NCI-H2196 (cell line): ENCODE measurements around the gene CLMN.
"Not testable (repeated sequence)": the region's sequence is repeated elsewhere in the genome, so short reads cannot be mapped to it uniquely, and the experiment has no call there.

Experiments
- DNase-seq: peaks from one replicate; lab custom pipeline; 2025; ENCODE audit not compliant: unreplicated experiment; lab: John Stamatoyannopoulos, UW

CLMN gene

GRCh38 chr14:95142208-95142607, 177.5 kb downstream of the CLMN start:
- DNase-seq: no peak

GRCh38 chr14:95141684-95142083, 178.0 kb downstream of the CLMN start:
- DNase-seq: no peak

GRCh38 chr14:95140060-95140858, 179.4 kb downstream of the CLMN start:
- no peak for DNase-seq

GRCh38 chr14:95138876-95139275, 180.8 kb downstream of the CLMN start:
- DNase-seq: no peak

- not testable (repeated sequence) for DNase-seq
Observed at GRCh38 chr14:95138455-95138854, 181.3 kb downstream of the CLMN start.

GRCh38 chr14:95137804-95138167, 181.9 kb downstream of the CLMN start:
- DNase-seq: no peak

- DNase-seq: no peak
Observed at GRCh38 chr14:95137164-95137803, 182.4 kb downstream of the CLMN start.

GRCh38 chr14:95136631-95137030, 183.1 kb downstream of the CLMN start:
- DNase-seq: no peak

GRCh38 chr14:95134304-95134933, 185.3 kb downstream of the CLMN start:
- no peak for DNase-seq

- no peak for DNase-seq
Observed at GRCh38 chr14:95133282-95133681, 186.4 kb downstream of the CLMN start.

- DNase-seq: no peak
Observed at GRCh38 chr14:95132760-95133159, 186.9 kb downstream of the CLMN start.
